ENCODE results near the gene CALCOCO1.

Gene CALCOCO1

DNA sequence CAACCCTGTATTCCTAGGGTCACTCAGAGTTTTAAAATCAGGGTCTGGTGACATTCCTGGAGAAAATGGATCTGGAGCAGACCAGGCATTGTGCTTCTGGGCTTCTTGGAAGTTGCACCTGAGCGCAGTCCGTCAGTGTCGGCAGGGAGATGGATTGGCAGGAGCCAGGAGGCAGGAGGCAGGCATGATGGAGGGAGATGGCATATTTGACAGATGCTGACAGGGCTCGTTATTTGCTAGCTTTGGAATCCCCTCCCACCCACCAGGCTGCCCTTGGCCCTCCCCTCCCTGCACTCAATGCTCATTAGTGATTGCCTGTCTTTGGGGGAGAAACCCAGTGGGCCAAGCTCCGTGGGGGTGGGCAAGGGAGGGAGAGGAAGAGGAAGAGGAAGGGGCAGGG lies 19.8 kb upstream of the CALCOCO1 start:
- H3K27me3 Mint-ChIP-seq = peaks cover 18% of the 10 kb centered on the region
- peaks cover 17% of the 10 kb centered on the region for H3K4me1 Mint-ChIP-seq
- H3K27ac Mint-ChIP-seq = no peak overlapping the region
- no peaks in the 10 kb centered on the region for H3K9me3 Mint-ChIP-seq
- no peaks in the 10 kb centered on the region for H3K36me3 Mint-ChIP-seq
- DNase-seq (ENCODE audit: low spot score in 2 of 2) = no peak
- H3K4me3 Mint-ChIP-seq = no peak overlapping the region
- no peak for ATAC-seq (ENCODE audit: low read depth)

DNA sequence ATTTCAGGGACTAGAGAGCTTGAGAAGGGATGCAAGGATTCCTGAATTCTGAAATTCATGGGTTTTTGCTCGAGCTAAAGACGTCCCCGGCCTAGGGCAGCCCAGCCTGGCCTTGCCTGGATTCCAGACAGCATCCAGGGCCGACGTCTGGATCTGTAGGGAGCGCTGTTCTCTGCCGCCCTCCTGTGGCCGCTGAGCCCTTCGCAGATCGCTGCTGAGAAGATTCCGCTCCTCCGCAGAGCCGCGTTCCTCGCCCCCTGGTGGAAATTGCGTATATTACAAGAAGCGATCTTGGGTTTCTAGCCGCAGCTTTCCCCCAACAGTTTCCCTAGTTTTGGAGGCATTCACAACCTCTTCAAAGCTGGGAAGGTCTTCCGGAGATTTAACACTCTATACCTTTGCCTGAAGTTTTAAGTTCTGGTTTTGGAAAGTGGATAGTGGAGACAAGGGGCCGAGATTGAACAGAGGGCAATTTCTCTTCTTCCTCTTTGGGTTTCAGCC lies 19.4 kb upstream of the CALCOCO1 start:
- no peaks in the 10 kb centered on the region for H3K36me3 Mint-ChIP-seq
- peaks cover 17% of the 10 kb centered on the region for H3K4me1 Mint-ChIP-seq
- no peak overlapping the region for H3K27ac Mint-ChIP-seq
- peaks cover 18% of the 10 kb centered on the region for H3K27me3 Mint-ChIP-seq
- no peak overlapping the region for H3K4me3 Mint-ChIP-seq
- H3K9me3 Mint-ChIP-seq = no peaks in the 10 kb centered on the region
- ATAC-seq (ENCODE audit: low read depth) (peak; percentile 71), DNase-seq (ENCODE audit: low spot score in 2 of 2) (peak; percentile 83 to 84)

DNA sequence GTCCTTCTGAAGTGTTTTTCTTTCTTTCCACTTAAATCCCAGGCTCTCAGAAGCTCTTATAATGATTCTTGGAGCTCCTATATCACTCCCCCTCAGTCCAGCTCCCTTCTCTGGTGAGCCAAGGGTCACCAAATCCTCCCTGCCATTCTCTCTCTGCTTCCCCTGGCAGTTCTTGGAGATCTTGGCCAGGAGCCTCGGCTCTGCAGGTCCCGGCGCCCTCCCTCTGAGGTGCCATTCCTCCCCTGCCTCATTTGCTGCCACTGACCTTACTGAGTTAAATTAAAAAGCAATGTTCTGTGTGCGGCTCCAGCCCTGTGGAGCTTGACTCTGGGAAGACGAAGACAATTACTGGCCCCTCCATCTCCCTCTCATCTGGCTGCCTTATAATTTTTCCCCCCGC lies 17.5 kb upstream of the CALCOCO1 start:
- H3K36me3 Mint-ChIP-seq = no peaks in the 10 kb centered on the region
- DNase-seq (ENCODE audit: low spot score in 2 of 2) (no peak), ATAC-seq (ENCODE audit: low read depth) (no peak)
- H3K4me3 Mint-ChIP-seq = no peak overlapping the region
- H3K27ac Mint-ChIP-seq = no peak overlapping the region
- H3K9me3 Mint-ChIP-seq = no peaks in the 10 kb centered on the region
- peaks cover 17% of the 10 kb centered on the region for H3K4me1 Mint-ChIP-seq
- peaks cover 18% of the 10 kb centered on the region for H3K27me3 Mint-ChIP-seq

DNA sequence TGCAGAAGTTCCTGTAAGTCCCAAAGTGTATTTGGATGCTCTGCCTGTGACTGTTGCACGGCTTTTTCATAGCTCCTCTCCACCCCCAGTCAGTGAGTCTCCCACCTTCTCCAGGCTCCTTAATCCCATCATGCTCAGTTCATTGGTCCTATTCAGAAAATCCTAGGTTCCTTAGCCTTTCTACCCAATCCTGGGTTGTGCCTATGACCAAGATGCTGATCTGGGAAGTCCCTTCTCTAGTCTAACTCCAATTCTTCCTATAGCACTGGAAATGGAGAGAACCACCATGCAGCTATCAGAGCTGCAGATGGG lies 16.8 kb upstream of the CALCOCO1 start:
- Mint-ChIP-seq H3K4me1 (peaks cover 22% of the 10 kb centered on the region), H3K36me3 (no peaks in the 10 kb centered on the region), H3K27ac (no peak overlapping the region), H3K4me3 (no peak overlapping the region), H3K9me3 (no peaks in the 10 kb centered on the region), H3K27me3 (peaks cover 20% of the 10 kb centered on the region)
- ATAC-seq (ENCODE audit: low read depth) (no peak), DNase-seq (ENCODE audit: low spot score in 2 of 2) (no peak)

DNA sequence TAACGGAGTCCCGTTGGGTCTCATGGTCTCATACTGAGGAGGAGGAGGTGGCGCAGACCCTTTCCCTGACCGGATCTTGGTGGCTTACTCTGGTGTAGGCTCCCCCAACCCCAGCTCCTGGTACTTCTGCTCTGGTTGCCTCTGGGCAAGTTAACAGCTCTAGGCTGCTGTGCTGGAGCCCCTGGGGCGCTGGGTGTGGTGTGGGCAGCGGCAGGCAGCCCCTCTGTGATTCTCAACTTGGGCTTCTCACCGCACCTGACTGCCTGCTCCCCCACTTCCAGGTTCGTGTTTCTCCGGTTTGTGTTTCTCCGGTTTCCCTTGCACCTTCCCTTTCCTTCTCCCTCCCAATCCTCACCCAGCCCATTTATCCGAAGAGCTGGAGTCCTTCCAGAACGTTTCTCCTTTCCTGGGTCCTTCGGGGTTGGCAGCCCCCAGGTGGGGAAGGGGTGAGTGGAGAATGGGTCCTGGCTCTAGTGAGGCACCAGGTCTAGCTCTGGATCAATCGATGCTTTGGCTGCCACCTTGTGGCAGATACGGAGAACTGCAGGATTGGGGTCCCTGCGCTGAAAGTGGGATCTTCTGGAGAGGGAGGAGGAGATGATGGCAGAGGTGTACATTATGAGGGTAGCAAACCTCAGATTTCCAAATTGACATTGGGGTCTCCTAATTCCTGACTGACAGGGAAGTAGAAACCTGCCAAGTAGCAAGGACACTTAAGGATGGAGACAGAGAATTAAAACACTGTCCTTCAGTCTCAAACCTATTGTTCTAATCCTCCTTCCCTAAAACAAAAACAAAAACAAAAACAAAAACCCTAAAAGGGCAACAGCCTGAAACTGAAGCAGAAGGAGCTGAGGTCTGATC lies 16.2 kb upstream of the CALCOCO1 start:
- Mint-ChIP-seq H3K36me3 (no peaks in the 10 kb centered on the region), H3K9me3 (no peaks in the 10 kb centered on the region), H3K27me3 (peaks cover 25% of the 10 kb centered on the region), H3K4me1 (peaks cover 27% of the 10 kb centered on the region), H3K27ac (no peak overlapping the region), H3K4me3 (peak overlapping the region; percentile 61)
- DNase-seq (ENCODE audit: low spot score in 2 of 2) (peak; percentile 67 to 69), ATAC-seq (ENCODE audit: low read depth) (peak; percentile 63)

DNA sequence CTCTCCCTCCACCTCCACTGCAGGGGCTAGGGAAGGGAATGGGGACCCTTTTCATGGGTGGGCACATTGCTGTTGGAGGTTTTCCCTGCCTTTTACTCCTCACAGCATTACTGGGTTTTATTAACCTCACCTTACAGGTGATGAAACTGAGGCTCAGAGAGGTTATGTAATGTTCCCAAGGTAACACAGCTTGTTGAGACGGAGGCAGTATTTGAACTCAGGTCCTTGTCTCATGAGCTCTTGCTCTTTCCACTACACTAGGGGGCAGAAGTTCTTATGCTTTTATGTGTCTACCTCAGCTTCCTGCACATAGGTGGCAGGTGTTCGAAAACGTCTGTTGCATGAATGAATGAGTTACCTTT lies 12.9 kb upstream of the CALCOCO1 start:
- H3K27ac Mint-ChIP-seq = no peak overlapping the region
- ATAC-seq (ENCODE audit: low read depth) (no peak), DNase-seq (ENCODE audit: low spot score in 2 of 2) (no peak)
- H3K9me3 Mint-ChIP-seq = no peaks in the 10 kb centered on the region
- peaks cover 23% of the 10 kb centered on the region for H3K4me1 Mint-ChIP-seq
- peaks cover 40% of the 10 kb centered on the region for H3K27me3 Mint-ChIP-seq
- H3K36me3 Mint-ChIP-seq = no peaks in the 10 kb centered on the region
- H3K4me3 Mint-ChIP-seq = no peak overlapping the region

GRCh38 chr12:53739214-53740129 lies 12.2 kb upstream of the CALCOCO1 start:
- Mint-ChIP-seq H3K4me1 (peaks cover 23% of the 10 kb centered on the region), H3K4me3 (peak overlapping the region; percentile 54), H3K9me3 (no peaks in the 10 kb centered on the region), H3K27me3 (peaks cover 43% of the 10 kb centered on the region), H3K36me3 (no peaks in the 10 kb centered on the region), H3K27ac (no peak overlapping the region)
- no peak for ATAC-seq (ENCODE audit: low read depth)
- DNase-seq (ENCODE audit: low spot score in 2 of 2) = no peak

- Mint-ChIP-seq H3K36me3 (no peaks in the 10 kb centered on the region), H3K27me3 (peaks cover 42% of the 10 kb centered on the region), H3K4me1 (peaks cover 21% of the 10 kb centered on the region), H3K27ac (no peak overlapping the region), H3K9me3 (no peaks in the 10 kb centered on the region), H3K4me3 (peak overlapping the region; percentile 65)
- peak; percentile 65 for ATAC-seq (ENCODE audit: low read depth)
- DNase-seq (ENCODE audit: low spot score in 2 of 2) = no peak
These were observed 11.4 kb upstream of the CALCOCO1 start for GRCh38 chr12:53738406-53739213.

- DNase-seq (ENCODE audit: low spot score in 2 of 2) = no peak
- Mint-ChIP-seq H3K27me3 (peaks cover 38% of the 10 kb centered on the region), H3K36me3 (no peaks in the 10 kb centered on the region), H3K4me3 (peak overlapping the region; percentile 65), H3K4me1 (peaks cover 17% of the 10 kb centered on the region), H3K27ac (no peak overlapping the region), H3K9me3 (no peaks in the 10 kb centered on the region)
- ATAC-seq (ENCODE audit: low read depth) = no peak
These were observed 10.7 kb upstream of the CALCOCO1 start for GRCh38 chr12:53737951-53738405.

GRCh38 chr12:53737093-53737808 lies 10.0 kb upstream of the CALCOCO1 start:
- Mint-ChIP-seq H3K4me3 (no peak overlapping the region), H3K4me1 (peaks cover 17% of the 10 kb centered on the region), H3K9me3 (no peaks in the 10 kb centered on the region), H3K36me3 (no peaks in the 10 kb centered on the region), H3K27me3 (peaks cover 33% of the 10 kb centered on the region), H3K27ac (no peak overlapping the region)
- DNase-seq (ENCODE audit: low spot score in 2 of 2) = no peak
- no peak for ATAC-seq (ENCODE audit: low read depth)

- Mint-ChIP-seq H3K36me3 (no peaks in the 10 kb centered on the region), H3K9me3 (no peaks in the 10 kb centered on the region), H3K27me3 (peaks cover 33% of the 10 kb centered on the region), H3K27ac (no peak overlapping the region), H3K4me1 (peaks cover 17% of the 10 kb centered on the region), H3K4me3 (no peak overlapping the region)
- no peak for ATAC-seq (ENCODE audit: low read depth)
- no peak for DNase-seq (ENCODE audit: low spot score in 2 of 2)
These were observed 9.3 kb upstream of the CALCOCO1 start for GRCh38 chr12:53736592-53736991.

GRCh38 chr12:53735556-53735955 lies 8.3 kb upstream of the CALCOCO1 start:
- Mint-ChIP-seq H3K36me3 (no peaks in the 10 kb centered on the region), H3K4me3 (no peak overlapping the region), H3K27me3 (peaks cover 33% of the 10 kb centered on the region), H3K4me1 (peaks cover 17% of the 10 kb centered on the region), H3K27ac (no peak overlapping the region), H3K9me3 (no peaks in the 10 kb centered on the region)
- no peak for DNase-seq (ENCODE audit: low spot score in 2 of 2)
- ATAC-seq (ENCODE audit: low read depth) = no peak

- peaks cover 14% of the 10 kb centered on the region for H3K4me1 Mint-ChIP-seq
- H3K4me3 Mint-ChIP-seq = no peak overlapping the region
- no peak overlapping the region for H3K27ac Mint-ChIP-seq
- H3K9me3 Mint-ChIP-seq = no peaks in the 10 kb centered on the region
- no peak for ATAC-seq (ENCODE audit: low read depth)
- H3K27me3 Mint-ChIP-seq = peaks cover 33% of the 10 kb centered on the region
- no peaks in the 10 kb centered on the region for H3K36me3 Mint-ChIP-seq
- no peak for DNase-seq (ENCODE audit: low spot score in 2 of 2)
These were observed 7.2 kb upstream of the CALCOCO1 start for GRCh38 chr12:53734425-53734824.

Data from memory B cell (primary cell).